Measurements from ENCODE around the gene BCL11A.

BCL11A gene

DNA sequence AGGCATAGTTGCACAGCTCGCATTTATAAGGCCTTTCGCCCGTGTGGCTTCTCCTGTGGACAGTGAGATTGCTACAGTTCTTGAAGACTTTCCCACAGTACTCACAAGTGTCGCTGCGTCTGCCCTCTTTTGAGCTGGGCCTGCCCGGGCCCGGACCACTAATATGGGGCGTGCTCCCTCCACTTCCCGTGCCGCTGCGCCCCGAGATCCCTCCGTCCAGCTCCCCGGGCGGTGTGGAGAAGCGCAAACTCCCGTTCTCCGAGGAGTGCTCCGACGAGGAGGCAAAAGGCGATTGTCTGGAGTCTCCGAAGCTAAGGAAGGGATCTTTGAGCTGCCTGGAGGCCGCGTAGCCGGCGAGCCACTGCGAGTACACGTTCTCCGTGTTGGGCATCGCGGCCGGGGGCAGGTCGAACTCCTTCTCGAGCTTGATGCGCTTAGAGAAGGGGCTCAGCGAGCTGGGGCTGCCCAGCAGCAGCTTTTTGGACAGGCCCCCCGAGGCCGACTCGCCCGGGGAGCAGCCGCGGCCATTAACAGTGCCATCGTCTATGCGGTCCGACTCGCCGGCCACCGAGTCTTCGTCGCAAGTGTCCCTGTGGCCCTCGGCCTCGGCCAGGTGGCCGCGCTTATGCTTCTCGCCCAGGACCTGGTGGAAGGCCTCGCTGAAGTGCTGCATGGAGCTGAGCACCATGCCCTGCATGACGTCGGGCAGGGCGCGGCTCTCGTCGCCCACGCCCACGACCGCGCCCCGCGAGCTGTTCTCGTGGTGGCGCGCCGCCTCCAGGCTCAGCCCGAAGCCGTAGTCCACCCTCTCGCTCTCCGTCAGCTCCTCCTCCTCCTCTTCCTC lies 92.7 kb downstream of the BCL11A start:
- no peak for TF ChIP-seq ZNF274 (IDR thresholded peaks at IDR 0.05; ENCODE audit: low read depth, low read length)
- no peak overlapping the region for H3K4me3 ChIP-seq (ENCODE audit: low read length)

DNA sequence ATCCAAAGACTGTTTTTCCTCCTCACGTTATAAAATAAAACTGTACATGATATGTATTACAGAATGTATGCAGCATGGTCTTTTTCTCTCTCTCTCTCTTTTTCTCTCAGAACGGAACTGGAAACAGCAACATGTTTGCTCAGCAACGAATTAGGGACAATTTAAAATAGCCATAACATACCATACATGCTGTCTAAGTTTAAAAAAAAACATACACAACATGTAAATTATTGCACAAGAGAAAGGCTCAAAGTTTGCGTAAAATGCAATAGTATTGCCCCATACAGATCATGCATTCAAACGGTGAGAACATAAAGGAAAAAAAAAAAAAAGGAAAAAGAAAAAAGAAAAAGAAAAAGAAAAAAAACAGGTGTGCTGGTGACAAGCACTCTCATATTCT lies 93.6 kb downstream of the BCL11A start:
- TF ChIP-seq ZNF274 (IDR thresholded peaks at IDR 0.05; ENCODE audit: low read depth, low read length) = no peak

GRCh38 chr2:60456115-60456770 lies 97.2 kb downstream of the BCL11A start:
- no peak for TF ChIP-seq ZNF274 (IDR thresholded peaks at IDR 0.05; ENCODE audit: low read depth, low read length)
- H3K4me3 ChIP-seq (ENCODE audit: low read length) = no peak overlapping the region

More for the DNA sequence above, 93.6 kb downstream of the BCL11A start:
- no peak overlapping the region for H3K4me3 ChIP-seq (ENCODE audit: low read length)

DNA sequence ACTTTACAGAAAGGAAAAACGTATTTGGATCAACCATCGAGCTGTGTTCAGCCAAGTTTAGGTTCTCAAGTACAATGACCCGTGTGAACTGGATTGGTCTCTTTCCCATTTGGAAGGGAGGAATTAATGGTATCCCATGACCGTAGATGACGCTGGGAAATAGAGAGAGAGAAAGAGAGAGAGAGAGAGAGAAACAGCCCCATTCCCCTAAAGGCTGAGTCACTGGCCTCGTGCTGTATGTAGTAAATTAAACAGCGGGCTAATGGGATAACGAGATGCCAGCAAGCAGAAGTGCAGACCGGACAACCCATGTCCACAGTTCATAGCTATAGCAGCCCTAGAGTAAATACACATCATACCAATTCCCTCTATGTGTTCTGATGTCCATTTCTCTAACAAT lies 99.6 kb downstream of the BCL11A start:
- no peak overlapping the region for H3K4me3 ChIP-seq (ENCODE audit: low read length)
- TF ChIP-seq ZNF274 (IDR thresholded peaks at IDR 0.05; ENCODE audit: low read depth, low read length) = no peak

GRCh38 chr2:60453301-60453700 lies 100.2 kb downstream of the BCL11A start:
- no peak overlapping the region for H3K4me3 ChIP-seq (ENCODE audit: low read length)
- no peak for TF ChIP-seq ZNF274 (IDR thresholded peaks at IDR 0.05; ENCODE audit: low read depth, low read length)

DNA sequence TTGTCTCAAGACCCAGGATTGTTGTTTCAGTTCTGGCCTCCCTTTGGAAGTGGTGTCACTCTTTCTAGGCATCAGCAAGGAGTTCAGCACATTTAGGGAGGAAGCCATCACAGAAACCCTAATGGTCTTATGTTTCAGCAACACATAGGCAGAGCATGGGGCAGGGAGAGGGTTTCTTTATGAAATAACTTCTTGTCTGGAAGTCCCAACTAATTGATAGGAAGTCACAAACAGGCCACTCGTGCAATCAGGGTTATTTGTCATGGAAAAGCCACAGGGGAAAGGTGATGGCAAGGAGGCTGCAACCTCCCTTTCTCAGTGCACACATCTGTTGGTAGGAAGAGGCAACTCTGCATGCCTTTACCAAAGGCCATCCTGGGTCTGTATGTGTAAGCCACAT lies 103.0 kb downstream of the BCL11A start:
- no peak overlapping the region for H3K4me3 ChIP-seq (ENCODE audit: low read length)

DNA sequence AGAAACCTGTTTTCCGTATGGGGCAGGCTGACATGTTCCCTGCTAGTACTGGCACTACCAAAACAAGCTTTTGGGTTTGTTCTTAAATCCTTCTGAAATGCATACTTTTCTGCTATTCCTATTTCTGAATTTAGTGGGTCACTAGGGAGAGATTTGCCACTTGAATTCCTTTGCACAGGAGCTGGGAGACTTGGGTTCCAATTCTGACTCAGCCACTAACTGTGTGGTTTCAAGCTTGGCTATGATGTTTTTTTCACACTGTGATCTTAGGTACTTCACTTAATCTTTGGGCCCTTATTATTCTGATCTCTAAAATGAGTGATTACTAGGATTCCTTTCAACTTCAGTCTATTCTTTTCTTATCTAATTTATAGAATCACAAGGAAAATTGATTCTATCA lies 105.5 kb downstream of the BCL11A start:
- TF ChIP-seq ZNF274 (IDR thresholded peaks at IDR 0.05; ENCODE audit: low read depth, low read length) = no peak
- H3K4me3 ChIP-seq (ENCODE audit: low read length) = no peak overlapping the region

More for the DNA sequence above, 103.0 kb downstream of the BCL11A start:
- TF ChIP-seq ZNF274 (IDR thresholded peaks at IDR 0.05; ENCODE audit: low read depth, low read length) = no peak

DNA sequence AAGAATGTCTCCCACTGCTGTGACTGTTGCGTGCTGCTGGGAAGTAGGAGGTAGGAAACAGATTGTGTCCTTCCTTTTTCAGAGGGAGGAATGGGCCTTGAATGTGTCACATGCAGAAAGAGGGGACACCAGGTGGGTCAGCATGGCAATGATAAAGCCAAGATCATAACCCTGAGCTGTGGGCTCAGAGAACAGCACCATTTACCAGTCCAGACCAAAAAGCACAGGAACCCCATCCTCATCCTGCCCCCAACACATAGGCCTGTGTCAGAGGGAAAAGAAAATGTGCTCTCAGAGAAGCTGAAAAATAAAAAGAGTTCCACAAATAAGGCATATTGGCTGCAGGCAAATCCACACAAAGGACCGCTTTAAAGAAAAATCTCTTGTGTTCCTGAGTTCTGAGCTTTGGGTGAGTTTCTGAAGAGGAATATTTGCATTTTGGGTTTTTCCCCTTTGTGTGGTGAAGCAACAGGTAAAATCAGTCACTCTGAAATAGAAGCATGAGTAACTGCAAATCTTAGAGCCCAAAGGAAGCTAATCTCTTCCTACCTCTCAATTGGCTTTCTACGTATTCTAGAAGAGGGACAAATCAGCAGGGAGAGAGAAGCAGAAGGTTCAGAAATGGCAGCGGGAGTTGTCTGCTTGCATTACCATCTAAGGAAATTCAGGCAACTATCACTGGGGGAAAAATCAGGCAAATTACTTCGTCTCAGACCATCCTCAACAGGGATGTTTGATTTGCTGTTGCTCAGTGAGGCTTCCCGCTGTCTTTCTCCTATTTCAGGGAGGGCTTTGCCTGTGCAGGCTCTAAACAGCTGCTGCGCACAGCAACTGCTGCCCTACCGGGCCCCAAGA lies 106.8 kb downstream of the BCL11A start:
- no peak for TF ChIP-seq ZNF274 (IDR thresholded peaks at IDR 0.05; ENCODE audit: low read depth, low read length)

GRCh38 chr2:60445684-60446179 lies 107.7 kb downstream of the BCL11A start:
- no peak for TF ChIP-seq ZNF274 (IDR thresholded peaks at IDR 0.05; ENCODE audit: low read depth, low read length)
- H3K4me3 ChIP-seq (ENCODE audit: low read length) = no peak overlapping the region

More for the DNA sequence above, 106.8 kb downstream of the BCL11A start:
- H3K4me3 ChIP-seq (ENCODE audit: low read length) = peak overlapping the region; percentile 29; the same call in 1 of the 2 replicates

DNA sequence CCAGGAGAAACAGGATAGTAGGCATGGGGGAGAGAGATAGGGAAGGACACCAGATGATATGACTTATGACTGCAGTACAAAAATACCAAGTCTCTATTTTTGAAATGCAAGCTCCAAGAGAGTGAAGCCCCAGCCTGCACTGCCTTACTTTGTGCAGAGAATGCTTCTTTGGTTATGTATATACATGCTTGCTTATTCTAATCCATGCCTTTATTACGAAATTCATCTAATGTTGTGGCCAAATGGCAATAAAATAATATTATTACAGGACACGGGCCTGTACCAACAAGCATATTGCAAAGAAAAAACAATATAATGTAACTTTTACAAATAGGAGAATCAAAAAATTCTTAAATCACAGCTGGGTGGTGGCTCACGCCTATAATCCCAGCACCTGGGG lies 110.8 kb downstream of the BCL11A start:
- no peak overlapping the region for H3K4me3 ChIP-seq (ENCODE audit: low read length)
- no peak for TF ChIP-seq ZNF274 (IDR thresholded peaks at IDR 0.05; ENCODE audit: low read depth, low read length)

DNA sequence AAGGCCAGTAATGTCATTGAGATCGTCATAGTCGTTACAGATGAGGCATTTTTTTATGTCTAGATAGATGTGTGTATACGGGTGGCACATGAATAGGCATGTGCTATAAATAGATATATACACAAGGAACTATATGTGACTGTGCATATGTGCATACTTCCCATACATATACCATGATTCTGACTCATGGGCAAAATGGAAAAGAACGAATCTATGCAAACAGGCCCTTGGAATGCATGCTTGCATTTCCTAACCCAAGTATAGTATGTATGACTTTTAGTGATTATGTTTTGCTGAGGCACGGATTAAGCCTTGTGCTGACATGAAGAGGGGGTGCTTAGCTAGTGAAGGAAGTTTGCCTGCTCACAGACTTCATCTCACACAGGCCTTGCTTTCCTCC lies 111.7 kb downstream of the BCL11A start:
- no peak for TF ChIP-seq ZNF274 (IDR thresholded peaks at IDR 0.05; ENCODE audit: low read depth, low read length)
- H3K4me3 ChIP-seq (ENCODE audit: low read length) = no peak overlapping the region

DNA sequence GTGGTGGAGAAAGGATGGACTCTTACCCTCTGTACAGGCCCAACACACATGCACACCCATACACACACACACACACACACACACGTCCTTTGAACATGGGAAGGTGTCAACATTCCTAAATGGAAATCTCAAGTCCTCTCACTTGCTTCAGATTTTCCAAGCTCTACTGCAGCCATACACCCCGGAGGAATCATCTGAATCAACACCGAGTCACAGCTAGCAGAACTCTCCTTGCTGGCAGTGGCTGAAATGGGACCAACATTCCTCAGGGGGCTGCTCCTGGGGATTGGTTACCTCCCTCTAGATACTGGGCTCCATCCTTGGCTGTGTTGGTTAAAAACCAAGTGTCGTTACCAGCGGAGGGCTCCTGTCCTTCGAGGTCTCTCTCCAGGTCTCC lies 112.7 kb downstream of the BCL11A start:
- H3K4me3 ChIP-seq (ENCODE audit: low read length) = no peak overlapping the region
- no peak for TF ChIP-seq ZNF274 (IDR thresholded peaks at IDR 0.05; ENCODE audit: low read depth, low read length)

GRCh38 chr2:60440079-60440766 lies 113.2 kb downstream of the BCL11A start:
- H3K4me3 ChIP-seq (ENCODE audit: low read length) = no peak overlapping the region
- no peak for TF ChIP-seq ZNF274 (IDR thresholded peaks at IDR 0.05; ENCODE audit: low read depth, low read length)

Measured in GM08714 (cell line).